ENCODE data around the gene SYT15. TPM values are rescaled to one million over a fixed set of nuclear protein-coding genes. Genes with fewer than 3 reads are reported as not detected.
"Not testable (repeated sequence)": the region's sequence is repeated elsewhere in the genome, so short reads cannot be mapped to it uniquely, and the experiment has no call there.

Gene SYT15
- total RNA-seq, 1 experiment from 2014 or later = 0.59 TPM

DNA sequence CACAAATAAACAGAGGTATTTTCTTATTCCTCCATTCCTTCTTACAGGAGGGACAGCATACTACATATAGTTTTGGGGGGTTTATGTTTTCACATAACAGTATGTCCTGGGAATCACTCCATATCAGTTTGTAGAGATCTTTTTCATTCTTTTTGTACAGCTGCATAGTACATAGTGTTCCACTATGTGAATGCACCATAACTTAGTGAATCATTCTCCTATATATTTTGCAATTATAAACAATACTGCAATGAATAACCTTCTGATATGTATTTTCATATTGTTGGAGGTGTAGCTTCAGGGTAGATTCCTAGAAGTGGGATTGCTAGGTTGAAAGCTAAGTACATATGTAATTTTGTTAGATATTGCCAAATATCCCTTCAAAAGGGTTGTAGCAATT is 61.1 kb downstream of the SYT15 start:
- not testable (repeated sequence) for H3K56ac ChIP-seq (ENCODE audit: insufficient read length, low read depth, low read length); H3K23ac ChIP-seq (ENCODE audit: insufficient read length, low read depth, low read length); H3K4me3 Mint-ChIP-seq; H2BK5ac ChIP-seq (ENCODE audit: insufficient read length, low read length); H3T11ph ChIP-seq (ENCODE audit: low read length); H4K91ac ChIP-seq (ENCODE audit: insufficient read length, low read depth, low read length); H2BK120ac ChIP-seq (ENCODE audit: low read depth, low read length, poor library complexity, severe bottlenecking); H3K9me3 ChIP-seq (ENCODE audit: control insufficient read depth, low read depth, low read length); H3K18ac ChIP-seq (ENCODE audit: insufficient read length, low read depth, low read length); H3K14ac ChIP-seq (ENCODE audit: insufficient read depth, low read length); H2AFZ ChIP-seq (ENCODE audit: low read length); H4K20me1 ChIP-seq (ENCODE audit: control insufficient read depth, insufficient read depth, insufficient read length); H3K9me3 Mint-ChIP-seq; DNase-seq; H3K4me1 Mint-ChIP-seq; H3K36me3 Mint-ChIP-seq (ENCODE audit: insufficient read depth in 1 of 3, low read depth in 3 of 3); H3K79me1 ChIP-seq (ENCODE audit: insufficient read depth, low read depth, low read length, poor library complexity, severe bottlenecking); H2BK12ac ChIP-seq (ENCODE audit: insufficient read length, low read depth, low read length); H3K4me1 ChIP-seq (ENCODE audit: insufficient read depth, low read length); H2BK15ac ChIP-seq (ENCODE audit: low read depth, low read length); H4K8ac ChIP-seq (replicated peaks; ENCODE audit: insufficient read length, low read depth, low read length); H3K79me2 ChIP-seq (ENCODE audit: insufficient read depth, low read length); H3K4me2 ChIP-seq (ENCODE audit: insufficient read depth, insufficient read length, low read length); H2BK20ac ChIP-seq (ENCODE audit: low read depth, low read length, poor library complexity, severe bottlenecking); H3K4ac ChIP-seq (ENCODE audit: low read depth, low read length); H2AK5ac ChIP-seq (ENCODE audit: insufficient read length, low read length); H3K23me2 ChIP-seq (ENCODE audit: insufficient read length, low read depth, low read length, poor library complexity, severe bottlenecking); H3K27ac ChIP-seq (ENCODE audit: insufficient read length, low read depth, low read length); H4K5ac ChIP-seq (ENCODE audit: insufficient read length, low read depth, low read length); H3K27ac Mint-ChIP-seq; H3K27me3 Mint-ChIP-seq (ENCODE audit: low read depth); H3K9ac ChIP-seq (ENCODE audit: extremely low read depth, insufficient read length, low read length); H3K27me3 ChIP-seq (ENCODE audit: insufficient read depth, low read length)

Other genes starting within 250 kb of the SYT15 start
- gene ANXA8L1, start 203.4 kb upstream of the SYT15 start, total RNA-seq (2021) = not detected in 2 replicates
- gene NPY4R, start 113.2 kb upstream of the SYT15 start, total RNA-seq (2021) = not detected in 2 replicates
- gene GPRIN2, start 22.5 kb upstream of the SYT15 start, total RNA-seq (2021) = 10.1 and 10.5 TPM in 2 replicates